ENCODE data around the gene TNFRSF18. TPM values are rescaled to one million over a fixed set of nuclear protein-coding genes. Genes with fewer than 3 reads are reported as not detected.

The TNFRSF18 gene
- total and polyA plus RNA-seq, 4 donors, result 0.17 to 0.24 (median 0.19) TPM; not detected in 1

GRCh38 chr1:1170215-1171091 is 35.9 kb downstream of the TNFRSF18 start:
- no peak overlapping the region for H3K27ac ChIP-seq (ENCODE audit: low read depth in 1 of 2, low read length in 2 of 2)
- H3K4me1 ChIP-seq (ENCODE audit: control insufficient read depth in 4 of 4, insufficient read depth in 4 of 4, low read length in 3 of 4), result no peaks in the 10 kb centered on the region
- 64% methylated on average over 26 of the region's 26 CpGs for WGBS
- H3K9me3 ChIP-seq (ENCODE audit: control insufficient read depth in 4 of 4, low read length in 3 of 4), result no peaks in the 10 kb centered on the region
- no peaks in the 10 kb centered on the region for H3K36me3 ChIP-seq (ENCODE audit: control insufficient read depth in 4 of 4, insufficient read depth in 3 of 4, low read depth in 1 of 4, low read length in 3 of 4)
- DNase-seq (ENCODE audit: low spot score), result no peak
- peaks cover 0 to 17% (median 3%) of the 10 kb centered on the region in 4 donors for H3K27me3 ChIP-seq (ENCODE audit: control insufficient read depth in 4 of 4, insufficient read depth in 4 of 4, low read length in 3 of 4)
- no peak overlapping the region for H3K4me3 ChIP-seq (ENCODE audit: low read depth in 1 of 3, low read length in 3 of 3)
- no peak overlapping the region for H3K9ac ChIP-seq (ENCODE audit: low read depth in 1 of 2, low read length in 2 of 2)
- TF ChIP-seq RXRA (IDR thresholded peaks at IDR 0.05), result no peak
- TF ChIP-seq FOXA2 (IDR thresholded peaks at IDR 0.05), result no peak

- no peak for DNase-seq (ENCODE audit: low spot score)
- Histone ChIP-seq H3K36me3 (ENCODE audit: control insufficient read depth in 4 of 4, insufficient read depth in 3 of 4, low read depth in 1 of 4, low read length in 3 of 4) (no peaks in the 10 kb centered on the region), H3K9ac (ENCODE audit: low read depth in 1 of 2, low read length in 2 of 2) (no peak overlapping the region), H3K4me3 (ENCODE audit: low read depth in 1 of 3, low read length in 3 of 3) (no peak overlapping the region), H3K4me1 (ENCODE audit: control insufficient read depth in 4 of 4, insufficient read depth in 4 of 4, low read length in 3 of 4) (peaks cover 0 to 4% (median 0%) of the 10 kb centered on the region in 4 donors), H3K27me3 (ENCODE audit: control insufficient read depth in 4 of 4, insufficient read depth in 4 of 4, low read length in 3 of 4) (peaks cover 0 to 12% (median 3%) of the 10 kb centered on the region in 4 donors), H3K27ac (ENCODE audit: low read depth in 1 of 2, low read length in 2 of 2) (no peak overlapping the region), H3K9me3 (ENCODE audit: control insufficient read depth in 4 of 4, low read length in 3 of 4) (no peaks in the 10 kb centered on the region)
- WGBS, result 77% methylated on average over 32 of the region's 32 CpGs
- TF ChIP-seq GABPA (IDR thresholded peaks at IDR 0.05 in 1 of 2, conservative IDR thresholded peaks at IDR 0.05 in 1 of 2), result no peak
- TF ChIP-seq CTCF (IDR thresholded peaks at IDR 0.05; ENCODE audit: low read depth, low read length, missing input control), result no peak
- no peak for TF ChIP-seq JUND (IDR thresholded peaks at IDR 0.05)
- no peak for TF ChIP-seq RXRA (IDR thresholded peaks at IDR 0.05)
- TF ChIP-seq YY1 (IDR thresholded peaks at IDR 0.05), result no peak
- TF ChIP-seq REST (IDR thresholded peaks at IDR 0.05), result no peak
- no peak for TF ChIP-seq TAF1 (conservative IDR thresholded peaks at IDR 0.05)
- TF ChIP-seq HNF4G (IDR thresholded peaks at IDR 0.05), result no peak
- no peak for TF ChIP-seq SP1 (IDR thresholded peaks at IDR 0.05)
- TF ChIP-seq HNF4A (conservative IDR thresholded peaks at IDR 0.05), result no peak
- TF ChIP-seq ATF3 (IDR thresholded peaks at IDR 0.05), result no peak
- TF ChIP-seq EGR1 (IDR thresholded peaks at IDR 0.05; ENCODE audit: low read depth in 2 of 2), result no peak
- no peak for TF ChIP-seq RAD21 (IDR thresholded peaks at IDR 0.05)
- no peak for TF ChIP-seq ZBTB33 (IDR thresholded peaks at IDR 0.05)
Measured at GRCh38 chr1:1169429-1170214, 36.8 kb downstream of the TNFRSF18 start.
